IMR-90 (cell line): ENCODE data around the gene XDH.

Experiments
- BHLHE40 ChIP-seq: fragments of 150-350 bp; IDR thresholded peaks from 2 replicates; pipeline ENCODE4 v1.6.1; 2016; ENCODE audit warnings: mild to moderate bottlenecking, low read depth, low read length
- CHD1 ChIP-seq: IDR thresholded peaks from 2 replicates; pipeline ENCODE4 v1.6.1; 2012; ENCODE audit warnings: low read depth, low read length, improper control_type of control experiment
- FOS ChIP-seq: fragments of 150-350 bp; IDR thresholded peaks from 2 replicates; pipeline ENCODE4 v1.6.1; 2016; ENCODE audit warnings: low read depth, low read length
- MAFK ChIP-seq: IDR thresholded peaks from 2 replicates; pipeline ENCODE4 v1.6.1; 2012; ENCODE audit warnings: low read depth, low read length, improper control_type of control experiment
- POLR2A ChIP-seq: IDR thresholded peaks from 2 replicates; pipeline ENCODE4 v1.6.1; 2012; ENCODE audit warnings: mild to moderate bottlenecking, low read depth, low read length
- RAD21 ChIP-seq: IDR thresholded peaks from 2 replicates; pipeline ENCODE4 v1.6.1; 2012; ENCODE audit warnings: low read length, improper control_type of control experiment
- RFX5 ChIP-seq: IDR thresholded peaks from 2 replicates; pipeline ENCODE4 v1.8.0; 2012; ENCODE audit warnings: low read depth, mild to moderate bottlenecking, low read length, moderate library complexity
- TF ChIP-seq, protein P1 (sequence below): conservative IDR thresholded peaks from 2 replicates; pipeline ENCODE4 v1.5.1; 2012; ENCODE audit warnings: mild to moderate bottlenecking, low read depth, low read length, improper control_type of control experiment
- TF ChIP-seq, protein P2 (sequence below): fragments of 150-350 bp; IDR thresholded peaks from 2 replicates; pipeline ENCODE4 v1.6.1; 2016; ENCODE audit warnings: low read depth, mild to moderate bottlenecking, low read length, moderate library complexity, borderline replicate concordance
- TF ChIP-seq, protein P3 (sequence below): fragments of 150-350 bp; IDR thresholded peaks from 2 replicates; pipeline ENCODE4 v1.6.1; 2017; ENCODE audit warnings: mild to moderate bottlenecking, antibody characterized with exemption, low read length, low read depth

- TF ChIP-seq, protein P1, sequence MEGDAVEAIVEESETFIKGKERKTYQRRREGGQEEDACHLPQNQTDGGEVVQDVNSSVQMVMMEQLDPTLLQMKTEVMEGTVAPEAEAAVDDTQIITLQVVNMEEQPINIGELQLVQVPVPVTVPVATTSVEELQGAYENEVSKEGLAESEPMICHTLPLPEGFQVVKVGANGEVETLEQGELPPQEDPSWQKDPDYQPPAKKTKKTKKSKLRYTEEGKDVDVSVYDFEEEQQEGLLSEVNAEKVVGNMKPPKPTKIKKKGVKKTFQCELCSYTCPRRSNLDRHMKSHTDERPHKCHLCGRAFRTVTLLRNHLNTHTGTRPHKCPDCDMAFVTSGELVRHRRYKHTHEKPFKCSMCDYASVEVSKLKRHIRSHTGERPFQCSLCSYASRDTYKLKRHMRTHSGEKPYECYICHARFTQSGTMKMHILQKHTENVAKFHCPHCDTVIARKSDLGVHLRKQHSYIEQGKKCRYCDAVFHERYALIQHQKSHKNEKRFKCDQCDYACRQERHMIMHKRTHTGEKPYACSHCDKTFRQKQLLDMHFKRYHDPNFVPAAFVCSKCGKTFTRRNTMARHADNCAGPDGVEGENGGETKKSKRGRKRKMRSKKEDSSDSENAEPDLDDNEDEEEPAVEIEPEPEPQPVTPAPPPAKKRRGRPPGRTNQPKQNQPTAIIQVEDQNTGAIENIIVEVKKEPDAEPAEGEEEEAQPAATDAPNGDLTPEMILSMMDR = no peak
- TF ChIP-seq POLR2A (no peak), MAFK (no peak), BHLHE40 (no peak), RFX5 (no peak), RAD21 (0 out of 2 replicates have a peak, but pooled peaks have one; percentile 1), CHD1 (no peak), FOS (peak; percentile 72; the same call in 1 of the 2 replicates)
- TF ChIP-seq, protein P2, sequence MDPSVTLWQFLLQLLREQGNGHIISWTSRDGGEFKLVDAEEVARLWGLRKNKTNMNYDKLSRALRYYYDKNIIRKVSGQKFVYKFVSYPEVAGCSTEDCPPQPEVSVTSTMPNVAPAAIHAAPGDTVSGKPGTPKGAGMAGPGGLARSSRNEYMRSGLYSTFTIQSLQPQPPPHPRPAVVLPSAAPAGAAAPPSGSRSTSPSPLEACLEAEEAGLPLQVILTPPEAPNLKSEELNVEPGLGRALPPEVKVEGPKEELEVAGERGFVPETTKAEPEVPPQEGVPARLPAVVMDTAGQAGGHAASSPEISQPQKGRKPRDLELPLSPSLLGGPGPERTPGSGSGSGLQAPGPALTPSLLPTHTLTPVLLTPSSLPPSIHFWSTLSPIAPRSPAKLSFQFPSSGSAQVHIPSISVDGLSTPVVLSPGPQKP = no peak
- TF ChIP-seq, protein P3, sequence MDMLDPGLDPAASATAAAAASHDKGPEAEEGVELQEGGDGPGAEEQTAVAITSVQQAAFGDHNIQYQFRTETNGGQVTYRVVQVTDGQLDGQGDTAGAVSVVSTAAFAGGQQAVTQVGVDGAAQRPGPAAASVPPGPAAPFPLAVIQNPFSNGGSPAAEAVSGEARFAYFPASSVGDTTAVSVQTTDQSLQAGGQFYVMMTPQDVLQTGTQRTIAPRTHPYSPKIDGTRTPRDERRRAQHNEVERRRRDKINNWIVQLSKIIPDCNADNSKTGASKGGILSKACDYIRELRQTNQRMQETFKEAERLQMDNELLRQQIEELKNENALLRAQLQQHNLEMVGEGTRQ = no peak
These were observed 76.7 kb downstream of the XDH start for GRCh38 chr2:31337860-31338259.
